ENCODE data around the gene PPFIA1.

- TF ChIP-seq CTCF (IDR thresholded peaks at IDR 0.05) (no peak), POLR2A (IDR thresholded peaks at IDR 0.05) (no peak)
Measured at GRCh38 chr11:70432065-70432464, 161.6 kb downstream of the PPFIA1 start.

All from upper lobe of left lung (tissue), 4 donors.